Heart left ventricle (tissue), 16 donors: ENCODE data around the gene ODC1. TPM values are rescaled to one million over a fixed set of nuclear protein-coding genes. Genes with fewer than 3 reads are reported as not detected.

Source experiments
- ATAC-seq, 4 donors: fragments of 200-7000 bp; cut with Tn5 transposase; one replicate each; pipeline ENCODE4 v1.9.1; 2020 to 2022; ENCODE audit warnings: moderate library complexity in 4 of 4, mild to moderate bottlenecking in 3 of 4, moderate number of reproducible peaks in 1 of 4
- DNase-seq, 5 donors: peaks; one replicate each; pipeline ENCODE4 v3.0.0-alpha.2; 2020
- H3K27ac ChIP-seq, 12 donors: fragments of 200-600 bp; sonication (generic) in 4 of 12; one replicate each; pipeline versions ENCODE4 v1.5.0 to v1.8.0; 2016 to 2022; ENCODE audit warnings: mild to moderate bottlenecking in 2 of 12
- H3K27me3 ChIP-seq, 9 donors: fragments of 200-600 bp; sonication (generic) in 2 of 9; one replicate each; pipeline versions ENCODE4 v1.5.1 to v1.8.0; 2016 to 2022; ENCODE audit warnings: mild to moderate bottlenecking in 3 of 9
- H3K36me3 ChIP-seq, 9 donors: fragments of 200-600 bp; sonication (generic) in 2 of 9; one replicate each; pipeline versions ENCODE4 v1.5.0 to v1.8.0; 2018 to 2022; ENCODE audit warnings: mild to moderate bottlenecking in 2 of 9
- H3K4me1 ChIP-seq, 12 donors: fragments of 200-600 bp; sonication (generic) in 4 of 12; one replicate each; pipeline versions ENCODE4 v1.5.0 to v1.8.0; 2016 to 2022; ENCODE audit warnings: mild to moderate bottlenecking in 3 of 12
- H3K4me3 ChIP-seq, 12 donors: fragments of 200-600 bp; sonication (generic) in 4 of 12; one replicate each; pipeline versions ENCODE4 v1.5.0 to v1.8.0; 2017 to 2022; ENCODE audit warnings: mild to moderate bottlenecking in 9 of 12, moderate library complexity in 4 of 12
- H3K9me3 ChIP-seq, 12 donors: fragments of 200-600 bp; sonication (generic) in 4 of 12; one replicate each; pipeline versions ENCODE4 v1.5.0 to v1.8.0; 2016 to 2022; ENCODE audit warnings: mild to moderate bottlenecking in 1 of 12
- CTCF ChIP-seq, 12 donors: fragments of 200-600 bp; sonication (generic) in 4 of 12; IDR thresholded peaks; one replicate each; pipeline versions ENCODE4 v1.5.0 to v1.8.0; 2018 to 2022; ENCODE audit warnings: antibody characterized with exemption in 12 of 12, mild to moderate bottlenecking in 5 of 12
- POLR2A ChIP-seq, 2 donors: fragments of 450-650 bp; IDR thresholded peaks; one replicate each; pipeline ENCODE4 v1.6.1; 2017; ENCODE audit warnings: antibody characterized with exemption in 2 of 2, mild to moderate bottlenecking in 2 of 2, moderate library complexity in 2 of 2
- WGBS, 4 donors: extraction: QIAGEN DNeasy Blood & Tissue Kit in 2 of 4; methylation state at CpG; one replicate each; pipeline versions ENCODE4 v1.1.5 to v1.1.7; 2013 to 2018; 5-methylcytosine and 5-hydroxymethylcytosine counted together
- intact Hi-C, 10 donors: fragments of 100-400 bp; cut with DNase I; formaldehyde crosslinking; loops; one replicate each; pipeline versions ENCODE4 v1.11.1 to v1.14.2; 2022
- polyA plus RNA-seq, 2 donors: library from polyadenylated mRNA; stranded (reverse); fragments of 200-250 nt; gene quantifications; one replicate each; pipeline ENCODE4 v1.2.3, GENCODE V29; 2013
- total RNA-seq, 9 donors: library from RNA; depleted of rRNA in 2 of 9; stranded (reverse); fragments of >200 nt in 2 of 9; fragmentation: NEBNext Ultra II Directional in 3 of 9; extraction: Animal tissue kit (Norgen Biotek cat#: 25700) in 3 of 9; gene quantifications; one replicate each; pipeline versions ENCODE4 v1.1.0 to v1.2.4, GENCODE V29; 2016 to 2023
- donor health status: ischemic (EF 13 %, LVEDD 7.1; RV severe dilation, severe dysfunction).
- donor health status: healthy with polysubstance abuse.
- donor health status: DM: no; HTN: yes; CAD: no.
- donor health status: DM: no; HTN: no; CAD: no.
- donor health status: ischemic (EF 25% LVEDD 6.9; RV normal size, moderate dysfunction).
- donor health status: ischemic (EF 25% LVEDD 5.7; RV mildly dilated, moderate dysfunction).
- donor health status: healthy.
- donor health status: DM: yes; HTN: yes; CAD: no.
- donor health status: ischemic (EF 35%, LVEDD 5.7; RV mildly dilated, moderate dysfunction).
- donor health status: nonischemic (EF 11% LVEDD 7.7; RV severe dilation, severe dysfunction).
- donor health status: DM: yes; HTN: yes; CAD: no.
- donor health status: PGD.
- donor health status: ischemic (EF 29% LVEDD 5.4; RV normal size, mild dysfunction).
- donor health status: nonischemic (EF 23%, LVEDD 6.1; RV moderate dilation, normal function).

The ODC1 gene
- total and polyA plus RNA-seq, 11 donors: 6.1 to 103 (median 48.2) TPM

GRCh38 chr2:10400978-10401951 lies 46.9 kb downstream of the ODC1 start:
- TF ChIP-seq CTCF (IDR thresholded peaks at IDR 0.05) (no peak), POLR2A (IDR thresholded peaks at IDR 0.05) (no peak)
- WGBS, 4 donors: 58 to 73% (median 63%) methylated on average over 21 of the region's 21 CpGs
- Histone ChIP-seq H3K27me3 (no peaks in the 10 kb centered on the region), H3K27ac (peak overlapping the region; percentile 55 to 90 (median 72)), H3K4me3 (peak overlapping the region in 2 of 12 donors; percentile 2 to 6), H3K9me3 (no peaks in the 10 kb centered on the region), H3K4me1 (peaks cover 8 to 74% (median 64%) of the 10 kb centered on the region in 12 donors), H3K36me3 (no peaks in the 10 kb centered on the region)
- intact Hi-C loops: loop anchor here in 6 of 10 donors (1.0 to 10.0 kb wide), 5 partner anchors 66 to 166 kb away; partner anchors contain the start of gene HPCAL1 (in 2 of the 6)
- peak in 1 of 5 donors; percentile 57 for DNase-seq
- ATAC-seq: peak; percentile 3 to 43 (median 16)

- ATAC-seq (peak in 3 of 4 donors; percentile 4 to 39 (median 6)), DNase-seq (peak; percentile 43 to 82 (median 63))
- H3K36me3 ChIP-seq: no peaks in the 10 kb centered on the region
- peaks cover under 1 to 67% (median 57%) of the 10 kb centered on the region in 12 donors for H3K4me1 ChIP-seq
- H3K9me3 ChIP-seq: no peaks in the 10 kb centered on the region
- WGBS, 4 donors: 70 to 81% (median 72%) methylated on average over 2 to 11 of the region's 11 CpGs
- H3K27ac ChIP-seq: peak overlapping the region; percentile 12 to 90 (median 72)
- peak overlapping the region in 1 of 12 donors; percentile 2 for H3K4me3 ChIP-seq
- no peaks in the 10 kb centered on the region for H3K27me3 ChIP-seq
- intact Hi-C loops: loop anchor here in 5 of 10 donors (10.0 kb wide), 4 partner anchors 66 to 166 kb away; partner anchors contain the start of gene HPCAL1 (in 2 of the 5)
- TF ChIP-seq POLR2A (IDR thresholded peaks at IDR 0.05): no peak
- TF ChIP-seq CTCF (IDR thresholded peaks at IDR 0.05): no peak
Measured at GRCh38 chr2:10400568-10400977, 47.6 kb downstream of the ODC1 start.

GRCh38 chr2:10400002-10400401 lies 48.1 kb downstream of the ODC1 start:
- 85 to 94% (median 89%) methylated on average over 14 of the region's 14 CpGs for WGBS, 4 donors
- H3K9me3 ChIP-seq: no peaks in the 10 kb centered on the region
- TF ChIP-seq POLR2A (IDR thresholded peaks at IDR 0.05): no peak
- no peak for TF ChIP-seq CTCF (IDR thresholded peaks at IDR 0.05)
- no peak overlapping the region for H3K4me3 ChIP-seq
- DNase-seq (no peak), ATAC-seq (no peak)
- H3K27me3 ChIP-seq: no peaks in the 10 kb centered on the region
- peaks cover 0 to 62% (median 52%) of the 10 kb centered on the region in 12 donors for H3K4me1 ChIP-seq
- H3K27ac ChIP-seq: peak overlapping the region in 11 of 12 donors; percentile 12 to 90 (median 73)
- intact Hi-C loops: loop anchor here in 5 of 10 donors (10.0 kb wide), 4 partner anchors 65 to 165 kb away; partner anchors contain the start of gene HPCAL1 (in 2 of the 5)
- no peaks in the 10 kb centered on the region for H3K36me3 ChIP-seq

- intact Hi-C loops: no loop called here
- Histone ChIP-seq H3K4me1 (peaks cover 0 to 55% (median 45%) of the 10 kb centered on the region in 12 donors), H3K27me3 (no peaks in the 10 kb centered on the region), H3K27ac (peak overlapping the region in 6 of 12 donors; percentile 12 to 77 (median 66)), H3K36me3 (no peaks in the 10 kb centered on the region), H3K4me3 (no peak overlapping the region), H3K9me3 (no peaks in the 10 kb centered on the region)
- no peak for DNase-seq
- no peak for TF ChIP-seq POLR2A (IDR thresholded peaks at IDR 0.05)
- TF ChIP-seq CTCF (IDR thresholded peaks at IDR 0.05): no peak
- no peak for ATAC-seq
- WGBS, 4 donors: 68 to 92% (median 86%) methylated on average over 11 to 16 of the region's 16 CpGs
Measured at GRCh38 chr2:10399358-10399757, 48.8 kb downstream of the ODC1 start.
